ENCODE measurements around the gene TOX2.

Gene TOX2

DNA sequence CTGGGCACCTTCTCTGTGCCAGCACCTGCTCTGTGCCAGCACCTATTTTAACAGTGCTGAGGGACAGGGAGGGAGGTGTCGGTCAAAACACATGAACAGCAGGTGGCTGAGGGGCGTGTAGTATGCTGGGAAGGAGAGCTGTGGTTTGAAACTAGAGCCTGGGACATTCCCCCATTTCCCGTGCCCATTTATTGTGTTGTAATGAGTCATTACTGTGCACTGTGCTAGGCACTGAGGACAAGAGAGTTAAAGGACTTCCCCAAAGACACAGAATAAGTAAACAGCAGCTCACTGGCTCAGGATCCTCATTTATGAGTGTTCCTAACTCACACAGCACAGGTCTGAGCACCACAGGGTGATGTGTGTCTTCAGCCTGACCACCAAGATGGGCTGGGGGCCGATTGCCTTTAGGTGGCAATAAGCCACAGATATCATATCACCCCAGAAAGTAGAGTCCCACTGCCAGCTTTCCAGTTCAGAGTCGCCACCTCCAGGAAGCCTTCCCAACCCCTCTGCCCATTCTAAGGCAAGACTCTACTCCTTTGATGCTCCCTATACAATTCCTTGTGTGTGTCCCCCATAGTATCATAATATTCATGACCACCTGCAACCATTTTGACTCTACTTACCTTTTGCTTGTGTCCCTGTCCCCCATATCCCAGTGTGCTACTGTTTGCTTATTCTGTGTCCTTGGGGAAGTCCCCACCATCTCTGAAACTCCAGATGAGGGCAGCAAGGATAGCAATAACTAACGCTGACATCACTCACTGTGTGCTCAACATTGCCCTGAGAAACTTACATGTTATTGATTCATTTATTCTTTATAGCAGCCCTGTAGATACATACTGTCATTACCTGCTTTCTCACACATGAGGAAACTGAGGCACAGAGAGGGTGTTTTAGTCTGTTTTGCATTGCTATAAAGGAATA is 87.3 kb downstream of the TOX2 start:
- no peak for DNase-seq (ENCODE audit: low spot score)

GRCh38 chr20:44002861-44003260 is 88.2 kb downstream of the TOX2 start:
- DNase-seq (ENCODE audit: low spot score) = no peak

DNA sequence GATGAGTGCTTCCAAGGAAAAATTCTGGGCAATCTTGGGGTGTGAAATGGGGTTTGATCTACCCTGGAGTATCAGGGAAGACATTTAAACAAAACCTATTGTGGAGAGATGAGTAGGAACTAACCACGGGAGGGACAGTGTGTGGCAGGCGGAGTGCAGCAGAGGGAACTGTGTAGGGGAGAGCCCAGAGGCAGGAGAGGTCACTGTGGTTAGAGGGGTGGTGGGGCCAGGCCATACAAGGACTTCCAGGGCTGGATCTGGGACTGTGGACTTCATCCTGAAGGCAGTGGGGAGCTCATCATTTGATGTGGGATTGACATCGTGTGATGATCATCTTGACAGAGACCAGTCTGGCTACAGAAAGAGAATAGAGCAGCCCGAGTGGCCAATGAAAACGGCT is 89.0 kb downstream of the TOX2 start:
- no peak for DNase-seq (ENCODE audit: low spot score)

- DNase-seq (ENCODE audit: low spot score) = no peak
Measured at GRCh38 chr20:44004306-44004915, 89.8 kb downstream of the TOX2 start.

DNA sequence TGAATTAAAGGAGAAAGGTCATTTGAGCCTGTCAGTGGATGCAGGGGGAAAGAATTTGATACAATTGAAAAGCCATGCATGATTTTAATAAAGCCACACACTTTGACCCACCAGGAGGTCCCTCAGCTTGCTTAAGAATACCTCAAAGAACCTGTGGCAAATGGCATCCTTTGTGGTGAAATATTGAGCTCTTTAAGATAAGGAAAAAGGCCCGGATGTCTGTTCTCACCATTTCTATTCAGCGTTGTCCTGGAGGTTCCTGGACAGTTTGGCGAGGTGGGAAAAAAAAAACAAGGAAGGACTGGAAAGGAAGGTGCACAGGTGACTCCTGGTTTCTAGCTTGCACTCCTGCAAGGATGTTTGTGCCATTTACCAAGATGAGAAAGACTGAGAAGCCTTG is 91.0 kb downstream of the TOX2 start:
- no peak for DNase-seq (ENCODE audit: low spot score)

DNA sequence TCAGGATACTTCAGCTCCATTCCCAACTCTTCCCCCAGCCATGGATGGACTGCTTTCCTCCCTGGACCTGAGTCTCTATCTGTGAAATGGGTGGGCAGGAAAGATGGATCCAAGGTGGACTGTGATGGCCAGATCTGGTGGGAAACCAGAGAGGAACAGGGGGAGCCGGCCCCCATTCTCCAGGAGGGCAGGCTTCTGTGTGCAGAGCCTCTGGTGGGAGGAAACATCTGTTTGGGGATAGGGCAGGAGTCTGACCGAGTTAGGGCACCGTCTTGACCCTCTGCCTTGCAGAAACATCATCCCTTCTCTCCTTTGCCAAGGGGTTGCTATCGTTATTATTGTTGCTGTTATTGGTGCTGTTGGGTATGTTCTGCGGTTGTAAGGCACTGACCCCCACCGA is 91.5 kb downstream of the TOX2 start:
- no peak for DNase-seq (ENCODE audit: low spot score)

GRCh38 chr20:44006578-44006977 is 91.9 kb downstream of the TOX2 start:
- DNase-seq (ENCODE audit: low spot score) = no peak

GRCh38 chr20:44008806-44009678 is 94.4 kb downstream of the TOX2 start:
- DNase-seq (ENCODE audit: low spot score) = peak; percentile 61

GRCh38 chr20:44009679-44009992 is 95.0 kb downstream of the TOX2 start:
- no peak for DNase-seq (ENCODE audit: low spot score)

- no peak for DNase-seq (ENCODE audit: low spot score)
Measured at GRCh38 chr20:44010162-44010704, 95.6 kb downstream of the TOX2 start.

- DNase-seq (ENCODE audit: low spot score) = no peak
Measured at GRCh38 chr20:44011251-44011940, 96.7 kb downstream of the TOX2 start.

DNA sequence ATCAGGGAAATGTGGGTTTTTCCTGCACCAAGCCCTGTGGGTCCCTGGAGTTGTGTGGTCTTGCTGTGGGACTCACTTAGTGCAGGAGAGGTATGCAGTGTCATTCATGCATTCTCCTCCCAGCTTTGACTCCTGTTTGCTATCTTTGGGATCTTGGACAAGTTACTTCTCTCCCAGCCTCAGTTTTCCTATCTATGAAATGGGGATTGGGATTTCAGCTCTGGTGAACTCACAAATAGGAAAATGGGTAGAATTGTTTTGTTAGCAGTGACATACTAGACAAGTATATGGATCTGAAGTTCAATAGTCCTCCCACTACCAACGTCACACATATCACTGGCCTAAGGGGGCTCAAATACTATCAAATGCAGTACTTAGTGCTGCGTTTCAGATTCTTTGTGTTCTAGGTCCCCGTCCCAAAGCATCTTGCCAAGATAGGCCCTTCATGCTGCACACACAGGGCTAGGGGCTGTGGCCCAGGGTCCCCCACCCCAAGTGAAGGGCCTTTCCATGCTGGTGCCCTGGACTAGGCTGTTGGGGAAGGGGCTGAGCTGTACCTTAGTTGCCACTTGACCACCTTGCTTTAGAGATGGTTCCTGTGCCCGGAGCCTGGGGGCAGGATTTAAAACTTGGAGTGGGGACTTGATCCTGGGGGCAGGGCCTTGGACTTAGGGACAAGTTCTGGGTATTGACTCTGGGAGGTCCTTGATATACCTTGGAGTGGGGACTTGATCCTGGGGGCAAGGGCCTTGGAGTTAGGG is 98.0 kb downstream of the TOX2 start:
- DNase-seq (ENCODE audit: low spot score) = no peak

DNA sequence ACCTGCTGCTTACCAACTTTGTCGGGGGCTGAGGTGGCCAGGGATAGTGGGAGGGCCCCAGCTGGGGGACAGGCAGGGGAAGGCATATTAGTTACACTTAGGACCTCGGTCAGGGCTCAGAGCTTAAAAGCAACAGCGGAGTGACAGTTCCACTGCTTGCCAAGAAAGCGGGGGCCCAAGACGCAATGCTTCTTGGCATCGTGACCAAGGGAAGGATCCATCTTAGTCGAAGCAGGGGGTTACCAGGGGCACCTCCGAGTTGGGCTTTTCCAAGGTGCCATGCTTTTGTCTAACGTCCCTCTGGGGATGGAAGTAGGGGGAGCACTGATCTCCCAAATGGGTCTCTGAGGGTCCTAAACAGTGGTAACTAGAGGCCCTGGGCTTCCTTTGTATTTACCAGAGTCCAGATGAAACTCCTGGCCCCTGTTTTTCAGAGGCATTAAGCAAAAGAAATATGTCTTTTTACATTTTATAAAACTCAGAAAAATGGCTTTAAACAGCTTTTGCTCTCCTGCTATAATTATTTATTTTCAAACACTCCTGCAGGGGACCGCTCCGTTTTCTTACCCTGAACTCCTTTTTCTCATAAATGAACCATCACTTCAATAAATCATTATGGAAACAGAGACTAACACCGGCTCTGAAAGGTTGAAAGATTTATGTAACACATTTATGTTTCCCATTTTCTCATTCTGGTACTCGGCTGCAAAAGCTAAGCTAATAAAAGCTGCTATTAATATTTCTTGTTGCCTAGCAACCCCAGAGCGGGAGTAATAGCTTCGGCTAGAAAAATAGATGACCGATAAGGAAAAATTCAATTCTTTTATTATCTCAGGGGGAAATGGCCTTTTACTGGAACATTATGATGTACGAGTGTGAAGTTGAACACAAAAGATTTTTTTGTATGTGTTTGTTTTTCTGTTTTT is 100.4 kb downstream of the TOX2 start:
- DNase-seq (ENCODE audit: low spot score) = no peak

- no peak for DNase-seq (ENCODE audit: low spot score)
Measured at GRCh38 chr20:44015733-44016103, 101.1 kb downstream of the TOX2 start.

GRCh38 chr20:44016525-44016924 is 101.9 kb downstream of the TOX2 start:
- no peak for DNase-seq (ENCODE audit: low spot score)

DNA sequence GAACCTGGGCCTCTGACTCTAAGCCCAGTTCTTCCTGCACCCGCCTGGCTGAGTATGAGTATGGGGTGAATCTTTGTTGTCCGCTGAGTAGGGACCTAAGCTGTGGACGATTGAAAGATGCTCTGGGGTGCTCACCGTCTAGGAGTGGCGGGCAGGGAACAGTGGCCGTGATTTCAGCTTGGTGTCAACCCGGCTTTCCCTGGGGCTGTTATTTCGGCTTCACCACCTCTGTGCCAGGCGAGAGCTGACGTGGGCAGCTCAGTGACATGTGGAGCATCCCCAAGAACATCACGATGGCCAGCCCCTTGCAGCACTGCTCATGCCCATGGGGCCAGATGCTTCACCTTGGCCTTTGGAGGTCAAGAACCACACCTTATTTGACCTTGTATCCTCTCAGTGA is 102.6 kb downstream of the TOX2 start:
- no peak for DNase-seq (ENCODE audit: low spot score)

- no peak for DNase-seq (ENCODE audit: low spot score)
Measured at GRCh38 chr20:44017905-44018258, 103.2 kb downstream of the TOX2 start.

- DNase-seq (ENCODE audit: low spot score) = peak; percentile 86
Measured at GRCh38 chr20:44018259-44018941, 103.7 kb downstream of the TOX2 start.

- DNase-seq (ENCODE audit: low spot score) = no peak
Measured at GRCh38 chr20:44018942-44019637, 104.4 kb downstream of the TOX2 start.
